OCI-LY1 (cell line): ENCODE measurements around the gene UBR4.

Experiments used
- H2AFZ ChIP-seq: fragments of 200-600 bp; sonication (generic), shearing (Covaris generic); 2 replicates; pipeline ENCODE4 v1.6.0; 2014; ENCODE audit warnings: antibody characterized with exemption, mild to moderate bottlenecking, low read length
- H3F3A ChIP-seq: fragments of 200-600 bp; sonication (generic), shearing (Covaris generic); 2 replicates; pipeline ENCODE4 v1.6.0; 2014; ENCODE audit warnings: mild to moderate bottlenecking, antibody characterized with exemption, low read length, moderate library complexity; ENCODE audit not compliant: insufficient read depth
- H3K27ac ChIP-seq: fragments of 200-600 bp; sonication (generic); 2 replicates; pipeline ENCODE4 v1.5.1; 2014; ENCODE audit warnings: low read length, mixed run types, mild to moderate bottlenecking, low read depth; ENCODE audit not compliant: poor library complexity, severe bottlenecking
- H3K27me3 ChIP-seq: fragments of 200-600 bp; sonication (generic); 2 replicates; pipeline ENCODE4 v1.6.0; 2014; ENCODE audit warnings: antibody characterized with exemption, mild to moderate bottlenecking, low read length, moderate library complexity; ENCODE audit not compliant: insufficient read depth
- H3K36me3 ChIP-seq: fragments of 200-600 bp; sonication (generic); 2 replicates; pipeline ENCODE4 v1.6.1; 2014; ENCODE audit warnings: mild to moderate bottlenecking, antibody characterized with exemption, low read length, moderate library complexity, mixed read lengths; ENCODE audit not compliant: insufficient read depth
- H3K4me1 ChIP-seq: fragments of 200-600 bp; sonication (generic); 2 replicates; pipeline ENCODE4 v1.5.1; 2014; ENCODE audit warnings: mild to moderate bottlenecking, low read length, moderate library complexity; ENCODE audit not compliant: insufficient read depth, severe bottlenecking
- H3K4me2 ChIP-seq: fragments of 200-600 bp; sonication (generic), shearing (Covaris generic); 2 replicates; pipeline ENCODE4 v1.6.1; 2014; ENCODE audit warnings: low read length
- H3K4me3 ChIP-seq: fragments of 200-600 bp; sonication (generic); 2 replicates; pipeline ENCODE4 v1.5.1; 2014; ENCODE audit warnings: low read length, low read depth, mild to moderate bottlenecking, mixed read lengths; ENCODE audit not compliant: poor library complexity, severe bottlenecking
- H3K79me2 ChIP-seq: fragments of 200-600 bp; shearing (Covaris generic); 2 replicates; pipeline ENCODE4 v1.6.1; 2016; ENCODE audit warnings: mixed run types, low read length, mixed read lengths; ENCODE audit not compliant: insufficient read depth
- H3K9ac ChIP-seq: fragments of 200-600 bp; sonication (generic), shearing (Covaris generic); 2 replicates; pipeline ENCODE4 v1.6.1; 2014; ENCODE audit warnings: mild to moderate bottlenecking, low read length, mixed read lengths
- H3K9me2 ChIP-seq: fragments of 200-600 bp; sonication (generic), shearing (Covaris generic); 2 replicates; pipeline ENCODE4 v1.6.1; 2014; ENCODE audit warnings: low read depth, mild to moderate bottlenecking, low read length, mixed read lengths
- H3K9me3 ChIP-seq: fragments of 200-600 bp; shearing (Covaris generic); 2 replicates; pipeline ENCODE4 v1.6.1; 2014; ENCODE audit warnings: low read length, mixed read lengths
- H4K20me1 ChIP-seq: fragments of 200-600 bp; sonication (generic), shearing (Covaris generic); 2 replicates; pipeline ENCODE4 v1.6.0; 2016; ENCODE audit warnings: mild to moderate bottlenecking, low read length; ENCODE audit not compliant: insufficient read depth
- EZH2 ChIP-seq: fragments of 200-600 bp; sonication (generic), shearing (Covaris generic); IDR thresholded peaks from 2 replicates; pipeline ENCODE4 v1.8.0; 2017; ENCODE audit warnings: borderline replicate concordance, mixed run types, mild to moderate bottlenecking, antibody characterized with exemption, low read length, moderate library complexity, mixed read lengths
- TF ChIP-seq, protein P1 (sequence below): fragments of 200-600 bp; sonication (generic), shearing (Covaris generic); IDR thresholded peaks from 2 replicates; pipeline ENCODE4 v1.5.1; 2017; ENCODE audit warnings: mild to moderate bottlenecking, antibody characterized with exemption, low read length, moderate library complexity, mixed read lengths

UBR4 gene

DNA sequence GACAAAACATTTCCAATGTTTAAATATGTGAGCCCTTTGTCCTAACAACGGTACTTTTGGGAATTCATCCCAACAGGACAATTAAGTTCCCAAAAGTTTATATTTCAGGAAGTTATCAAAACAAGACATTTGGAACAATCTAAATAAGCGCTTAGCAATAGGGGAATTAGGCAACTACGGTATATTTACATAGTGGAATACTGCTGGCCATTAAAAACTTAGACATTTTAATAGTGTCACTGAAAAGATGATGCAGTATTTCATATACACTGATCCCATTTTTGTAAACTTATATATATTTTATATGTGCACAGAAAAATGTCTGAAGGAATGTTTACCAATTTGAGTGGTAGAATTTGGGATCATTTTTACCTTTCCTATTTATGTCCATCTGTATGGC, 20.8 kb downstream of the UBR4 start:
- no peak overlapping the region for H3K4me2 ChIP-seq
- no peaks in the 10 kb centered on the region for H3K9me2 ChIP-seq
- no peaks in the 10 kb centered on the region for H3K79me2 ChIP-seq
- H3K36me3 ChIP-seq = peaks cover 93% of the 10 kb centered on the region
- H3F3A ChIP-seq = no peaks in the 10 kb centered on the region
- no peaks in the 10 kb centered on the region for H4K20me1 ChIP-seq
- no peak overlapping the region for H3K4me3 ChIP-seq
- no peak overlapping the region for H3K27ac ChIP-seq
- H3K9ac ChIP-seq = no peak overlapping the region
- no peaks in the 10 kb centered on the region for H3K4me1 ChIP-seq
- no peaks in the 10 kb centered on the region for H3K27me3 ChIP-seq
- TF ChIP-seq, protein P1, sequence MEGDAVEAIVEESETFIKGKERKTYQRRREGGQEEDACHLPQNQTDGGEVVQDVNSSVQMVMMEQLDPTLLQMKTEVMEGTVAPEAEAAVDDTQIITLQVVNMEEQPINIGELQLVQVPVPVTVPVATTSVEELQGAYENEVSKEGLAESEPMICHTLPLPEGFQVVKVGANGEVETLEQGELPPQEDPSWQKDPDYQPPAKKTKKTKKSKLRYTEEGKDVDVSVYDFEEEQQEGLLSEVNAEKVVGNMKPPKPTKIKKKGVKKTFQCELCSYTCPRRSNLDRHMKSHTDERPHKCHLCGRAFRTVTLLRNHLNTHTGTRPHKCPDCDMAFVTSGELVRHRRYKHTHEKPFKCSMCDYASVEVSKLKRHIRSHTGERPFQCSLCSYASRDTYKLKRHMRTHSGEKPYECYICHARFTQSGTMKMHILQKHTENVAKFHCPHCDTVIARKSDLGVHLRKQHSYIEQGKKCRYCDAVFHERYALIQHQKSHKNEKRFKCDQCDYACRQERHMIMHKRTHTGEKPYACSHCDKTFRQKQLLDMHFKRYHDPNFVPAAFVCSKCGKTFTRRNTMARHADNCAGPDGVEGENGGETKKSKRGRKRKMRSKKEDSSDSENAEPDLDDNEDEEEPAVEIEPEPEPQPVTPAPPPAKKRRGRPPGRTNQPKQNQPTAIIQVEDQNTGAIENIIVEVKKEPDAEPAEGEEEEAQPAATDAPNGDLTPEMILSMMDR = no peak
- no peak for TF ChIP-seq EZH2
- H3K9me3 ChIP-seq = no peaks in the 10 kb centered on the region
- no peak overlapping the region for H2AFZ ChIP-seq

DNA sequence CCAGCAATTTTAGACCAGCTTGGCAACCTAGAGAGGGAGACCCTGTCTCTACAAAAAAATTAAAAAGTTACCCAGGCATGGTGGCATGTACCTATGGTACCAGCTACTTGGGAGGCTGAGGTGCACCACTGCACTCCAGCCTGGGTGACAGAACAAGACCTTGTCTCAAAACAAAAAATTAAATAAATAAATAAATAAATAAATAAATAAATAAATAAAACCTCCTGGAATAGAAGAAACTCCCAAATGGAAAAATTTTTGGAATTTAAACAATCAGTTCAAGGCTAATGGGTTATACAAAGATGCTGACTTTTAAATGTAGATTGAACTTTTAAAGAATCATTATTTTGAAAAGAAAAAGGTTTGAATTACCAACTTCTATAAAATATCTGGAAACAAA, 22.2 kb downstream of the UBR4 start:
- Histone ChIP-seq H3K27me3 (no peaks in the 10 kb centered on the region), H3F3A (no peaks in the 10 kb centered on the region), H3K4me1 (no peaks in the 10 kb centered on the region), H3K9me3 (no peaks in the 10 kb centered on the region), H3K79me2 (no peaks in the 10 kb centered on the region), H2AFZ (no peak overlapping the region), H3K36me3 (peaks cover 93% of the 10 kb centered on the region), H3K4me2 (no peak overlapping the region), H3K9ac (no peak overlapping the region), H3K4me3 (no peak overlapping the region), H3K9me2 (no peaks in the 10 kb centered on the region), H3K27ac (no peak overlapping the region), H4K20me1 (no peaks in the 10 kb centered on the region)
- TF ChIP-seq, protein P1 = no peak
- TF ChIP-seq EZH2 = no peak

DNA sequence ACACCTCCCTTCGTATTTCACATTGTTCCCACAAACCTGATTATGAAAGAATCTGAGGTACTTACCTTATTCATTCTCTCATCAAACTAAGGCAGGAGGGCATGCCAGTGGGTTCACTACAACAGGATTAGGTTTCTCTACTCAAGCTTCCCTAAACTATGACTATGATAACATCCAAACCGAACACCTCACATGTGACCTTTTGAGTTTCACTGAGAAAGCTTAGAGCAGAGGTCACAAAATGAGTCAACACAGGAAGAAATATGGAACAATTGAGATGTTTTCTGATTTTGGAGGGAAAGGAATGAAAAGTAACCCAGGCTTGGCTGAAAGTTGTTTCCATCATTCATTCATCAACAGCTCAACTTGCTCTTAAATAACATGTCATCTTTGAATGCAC, 24.1 kb downstream of the UBR4 start:
- TF ChIP-seq, protein P1 = no peak
- no peak for TF ChIP-seq EZH2
- Histone ChIP-seq H3K27ac (no peak overlapping the region), H3K9me2 (no peaks in the 10 kb centered on the region), H3K4me2 (no peak overlapping the region), H3F3A (no peaks in the 10 kb centered on the region), H3K9ac (no peak overlapping the region), H3K79me2 (no peaks in the 10 kb centered on the region), H3K9me3 (no peaks in the 10 kb centered on the region), H2AFZ (no peak overlapping the region), H4K20me1 (no peaks in the 10 kb centered on the region), H3K27me3 (no peaks in the 10 kb centered on the region), H3K4me3 (no peak overlapping the region), H3K4me1 (no peaks in the 10 kb centered on the region), H3K36me3 (peaks cover 93% of the 10 kb centered on the region)
